LNCaP clone FGC (cell line): Measurements from ENCODE around the gene UPK3A.
"Not testable (repeated sequence)": the region's sequence is repeated elsewhere in the genome, so short reads cannot be mapped to it uniquely, and the experiment has no call there.

Experiments used
- DNase-seq: peaks from one replicate; pipeline ENCODE4 v3.0.0-alpha.2; 2011; ENCODE audit warnings: low read depth
- H3K4me3 ChIP-seq: 2 replicates; pipeline ENCODE4 v1.5.1; 2011; ENCODE audit warnings: mild to moderate bottlenecking, low read depth, low read length, control low read depth
- TF ChIP-seq, protein P1 (sequence below): IDR thresholded peaks from 2 replicates; pipeline ENCODE4 v1.5.1; 2012; ENCODE audit warnings: mild to moderate bottlenecking; ENCODE audit not compliant: control insufficient read depth, insufficient read depth; ENCODE audit errors: extremely low read depth

Gene UPK3A

DNA sequence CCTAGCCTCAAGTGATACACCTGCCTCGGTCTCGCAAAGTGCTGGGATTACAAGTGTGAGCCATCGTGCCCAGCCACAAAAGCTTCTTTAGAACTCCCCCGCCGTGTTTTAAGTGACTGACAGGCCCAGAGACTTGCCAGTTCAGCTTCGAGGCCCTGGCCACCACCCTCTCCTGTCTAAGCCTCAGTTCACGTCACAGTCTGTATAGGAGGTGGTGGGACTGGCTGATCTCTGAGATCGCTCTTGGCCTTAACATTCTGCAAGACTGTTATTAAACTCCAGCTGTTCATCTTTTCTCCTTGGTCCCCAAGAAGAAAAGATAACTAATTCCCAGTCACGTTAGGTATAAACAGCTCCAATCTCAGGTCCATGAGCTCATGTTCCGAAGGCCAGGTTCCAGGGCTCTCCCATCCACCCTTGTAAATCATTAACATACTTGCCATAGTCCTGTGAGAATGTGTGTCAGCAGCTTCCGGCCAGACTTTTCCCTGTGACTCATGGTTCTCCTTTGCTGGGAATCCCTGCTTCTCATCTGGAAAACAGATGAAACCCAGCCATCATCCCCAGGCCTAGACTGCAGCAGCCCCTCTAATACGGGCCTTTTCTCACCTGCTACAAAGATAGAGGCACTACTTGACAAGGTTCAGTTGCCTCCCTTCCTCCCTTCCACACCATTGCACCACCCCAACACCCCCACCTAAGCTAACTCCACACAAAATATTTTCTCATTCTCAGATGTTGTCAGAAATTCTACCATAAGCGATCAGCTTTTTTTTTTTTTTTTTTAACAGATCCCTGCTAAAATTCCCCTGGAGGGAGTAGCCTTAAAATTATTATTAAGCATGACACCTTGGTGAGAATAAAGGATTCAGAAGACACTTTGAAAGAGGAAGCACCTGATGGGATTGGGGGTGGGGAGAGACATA is 38.4 kb upstream of the UPK3A start:
- no peak overlapping the region for H3K4me3 ChIP-seq
- no peak for DNase-seq
- TF ChIP-seq, protein P1, sequence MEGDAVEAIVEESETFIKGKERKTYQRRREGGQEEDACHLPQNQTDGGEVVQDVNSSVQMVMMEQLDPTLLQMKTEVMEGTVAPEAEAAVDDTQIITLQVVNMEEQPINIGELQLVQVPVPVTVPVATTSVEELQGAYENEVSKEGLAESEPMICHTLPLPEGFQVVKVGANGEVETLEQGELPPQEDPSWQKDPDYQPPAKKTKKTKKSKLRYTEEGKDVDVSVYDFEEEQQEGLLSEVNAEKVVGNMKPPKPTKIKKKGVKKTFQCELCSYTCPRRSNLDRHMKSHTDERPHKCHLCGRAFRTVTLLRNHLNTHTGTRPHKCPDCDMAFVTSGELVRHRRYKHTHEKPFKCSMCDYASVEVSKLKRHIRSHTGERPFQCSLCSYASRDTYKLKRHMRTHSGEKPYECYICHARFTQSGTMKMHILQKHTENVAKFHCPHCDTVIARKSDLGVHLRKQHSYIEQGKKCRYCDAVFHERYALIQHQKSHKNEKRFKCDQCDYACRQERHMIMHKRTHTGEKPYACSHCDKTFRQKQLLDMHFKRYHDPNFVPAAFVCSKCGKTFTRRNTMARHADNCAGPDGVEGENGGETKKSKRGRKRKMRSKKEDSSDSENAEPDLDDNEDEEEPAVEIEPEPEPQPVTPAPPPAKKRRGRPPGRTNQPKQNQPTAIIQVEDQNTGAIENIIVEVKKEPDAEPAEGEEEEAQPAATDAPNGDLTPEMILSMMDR, result no peak

DNA sequence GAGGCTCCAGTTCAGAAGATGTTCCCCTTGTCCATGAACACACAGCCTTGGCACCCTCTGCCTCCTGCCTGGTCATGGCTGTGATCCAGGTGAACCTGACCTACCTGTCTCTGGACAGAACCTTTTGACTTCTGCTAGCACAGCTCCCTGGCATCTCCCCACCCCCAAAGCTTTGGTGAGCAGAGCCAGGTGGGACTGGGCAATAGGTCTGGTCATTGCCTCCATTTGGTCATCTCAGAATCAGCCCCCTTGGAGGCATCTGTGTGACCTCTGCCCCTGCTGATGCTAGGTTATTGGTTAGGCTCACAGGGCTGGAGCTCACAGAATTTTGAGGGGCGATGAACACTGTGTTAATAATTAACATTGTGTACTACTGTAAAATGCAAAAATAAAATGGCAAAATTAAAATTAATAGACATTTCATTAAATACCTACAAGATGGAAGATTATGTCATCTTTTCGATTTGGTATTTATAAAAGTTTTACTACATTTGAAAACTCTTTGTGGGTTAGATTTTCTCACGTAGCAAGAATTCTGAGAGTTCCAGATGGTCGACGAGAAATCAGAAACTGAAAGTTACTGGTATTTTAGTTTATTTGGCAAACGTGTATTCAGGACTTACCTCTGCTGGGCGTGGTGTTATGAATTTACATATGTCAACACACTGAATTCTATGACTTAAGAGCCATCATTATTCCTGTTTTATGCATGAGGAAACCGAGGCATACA is 35.8 kb upstream of the UPK3A start:
- H3K4me3 ChIP-seq, result no peak overlapping the region
- DNase-seq, result no peak

DNA sequence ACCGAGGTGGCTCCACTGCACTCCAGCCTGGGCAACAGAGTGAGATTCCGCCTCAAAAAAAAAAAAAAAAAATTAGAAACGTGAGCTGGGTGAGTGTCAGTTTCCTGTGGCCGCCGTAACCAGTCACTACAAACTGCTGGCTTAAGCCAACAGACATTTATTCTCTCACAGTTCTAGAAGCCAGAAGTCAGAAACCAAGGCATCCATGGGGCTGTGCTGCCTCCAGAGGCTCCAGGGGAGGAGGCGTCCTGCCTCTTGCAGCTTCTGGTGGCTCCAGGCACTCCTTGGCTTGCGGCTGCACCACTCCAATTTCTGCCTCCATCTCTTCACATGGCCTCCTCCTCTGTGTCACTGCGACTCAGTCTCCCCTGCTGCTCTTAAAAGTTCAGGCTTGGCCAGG is 32.9 kb upstream of the UPK3A start:
- DNase-seq, result no peak
- TF ChIP-seq, protein P1, result no peak
- H3K4me3 ChIP-seq, result no peak overlapping the region

More for the DNA sequence above, 35.8 kb upstream of the UPK3A start:
- TF ChIP-seq, protein P1, result no peak

DNA sequence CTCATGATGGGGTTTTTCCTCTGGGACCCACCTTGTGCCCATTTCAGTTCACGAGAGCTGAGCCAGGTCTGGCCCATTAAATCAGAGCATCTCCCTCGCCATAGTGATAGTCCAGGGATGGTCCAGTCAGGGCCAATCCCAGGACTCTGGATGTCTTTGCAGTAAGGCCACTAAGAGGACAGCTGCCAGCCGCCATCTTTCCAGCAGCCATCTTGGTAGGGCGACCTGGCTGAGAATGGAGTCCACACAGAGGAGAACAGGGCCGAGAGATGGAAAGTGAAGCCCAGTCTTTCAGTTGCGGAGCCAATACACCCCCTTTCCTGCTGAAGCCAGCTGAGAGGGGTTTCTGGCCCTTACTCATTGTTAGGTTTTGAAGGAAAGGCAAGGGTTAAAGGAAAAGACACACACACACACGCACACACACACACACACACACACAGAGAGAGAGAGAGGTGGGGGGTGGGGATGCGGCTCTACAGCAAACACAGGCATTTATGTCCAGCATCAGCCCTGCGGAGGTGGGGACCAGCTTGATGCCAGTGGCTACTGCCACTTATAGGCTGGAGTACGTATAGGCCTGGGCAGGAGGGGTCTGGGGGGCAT is 31.6 kb upstream of the UPK3A start:
- DNase-seq, result no peak
- TF ChIP-seq, protein P1, result no peak
- H3K4me3 ChIP-seq, result no peak overlapping the region

DNA sequence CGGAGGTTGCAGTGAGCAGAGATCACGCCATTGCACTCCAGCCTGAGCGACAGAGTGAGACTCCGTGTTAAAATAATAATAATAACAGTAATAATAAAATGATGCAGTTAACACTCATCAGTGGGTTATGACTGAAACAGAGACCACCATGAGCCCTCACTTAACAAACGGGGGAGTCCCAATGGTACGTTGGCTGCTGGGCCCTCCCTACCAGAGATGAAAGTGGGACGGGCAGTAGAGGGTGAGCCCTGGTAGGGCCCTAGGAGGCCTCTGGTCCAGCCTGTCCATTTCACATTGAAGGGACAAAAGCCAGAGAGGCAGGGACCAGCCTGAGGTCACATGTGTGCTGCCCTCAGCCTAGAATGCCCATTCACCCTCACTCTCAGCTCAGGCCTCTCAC is 30.4 kb upstream of the UPK3A start:
- DNase-seq, result no peak
- TF ChIP-seq, protein P1, result no peak
- no peak overlapping the region for H3K4me3 ChIP-seq

DNA sequence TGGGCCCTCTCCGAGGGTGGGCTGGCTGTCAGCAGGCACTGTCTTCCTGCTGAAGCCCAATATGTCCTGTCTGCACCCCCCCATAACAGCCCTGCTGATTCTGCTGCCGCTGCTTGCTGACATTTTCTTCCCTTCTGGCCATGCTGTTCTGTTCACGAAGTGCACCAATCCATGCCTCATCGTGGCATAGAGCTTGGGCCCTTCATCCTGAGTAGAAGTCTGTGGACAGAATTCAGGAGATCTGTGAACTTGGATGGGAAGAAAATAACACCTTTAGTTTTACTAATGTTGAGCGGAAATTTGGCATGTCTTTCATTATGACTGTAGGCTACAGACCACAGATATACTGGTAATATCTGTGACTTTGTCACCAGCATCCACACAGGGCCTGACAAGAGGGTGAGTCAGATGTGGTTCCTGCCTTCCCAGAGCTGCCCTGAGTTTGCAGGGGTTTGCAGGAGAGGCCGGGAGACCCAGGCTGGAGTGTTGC is 29.9 kb upstream of the UPK3A start:
- DNase-seq, result no peak
- H3K4me3 ChIP-seq, result no peak overlapping the region
- TF ChIP-seq, protein P1, result no peak

DNA sequence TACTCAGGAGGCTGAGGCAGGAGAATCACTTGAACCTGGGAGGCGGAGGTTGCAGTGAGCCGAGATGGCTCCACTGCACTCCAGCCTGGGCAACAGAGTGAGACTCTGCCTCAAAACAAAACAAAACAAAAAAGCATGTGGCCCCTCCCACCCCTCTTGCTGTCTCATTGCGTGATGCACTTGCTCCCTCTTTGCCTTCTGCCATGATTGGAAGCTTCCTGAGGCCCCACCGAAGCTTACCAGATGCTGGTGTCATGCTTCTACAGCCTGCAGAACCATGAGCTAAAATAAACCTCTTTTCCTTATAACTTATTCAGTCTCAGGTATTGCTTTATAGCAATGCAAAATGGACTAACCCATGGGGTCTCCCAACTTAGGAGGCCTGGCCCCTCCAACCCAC is 26.8 kb upstream of the UPK3A start:
- not testable (repeated sequence) for H3K4me3 ChIP-seq, DNase-seq
